Endothelial cell of umbilical vein (primary cell): Measurements from ENCODE around the gene PARK7. TPM values are rescaled to one million over a fixed set of nuclear protein-coding genes. Genes with fewer than 3 reads are reported as not detected.

Experiments
- BruUV-seq: library from RNA; stranded (reverse); fragments of 400-500 nt; replicated peaks from 2 replicates; lab custom pipeline; 2021; lab: Mats Ljungman, UMichigan
- CTCF ChIA-PET: fragments of 300-600, 350-600 bp; sonication (Branson Sonifier 250); formaldehyde crosslinking; loops from one replicate; lab custom pipeline; 2021; ENCODE audit warnings: antibody characterized with exemption, inconsistent platforms; lab: Charles Lee
- POLR2A ChIA-PET: fragments of 300-600, 350-600 bp; sonication (Branson Sonifier 250); formaldehyde crosslinking; loops from one replicate; lab custom pipeline; 2021; ENCODE audit warnings: antibody characterized with exemption, inconsistent platforms; lab: Charles Lee
- DNase-seq: peaks from one replicate; pipeline ENCODE4 v3.0.0-alpha.2; 2011; ENCODE audit warnings: low read depth, low spot score
- FAIRE-seq: peaks from 2 replicates; lab custom pipeline; 2011; peaks lifted over from hg19 to GRCh38; lab: Jason Lieb, UNC
- H2AFZ ChIP-seq: 2 replicates; pipeline ENCODE4 v1.6.0; 2012; ENCODE audit warnings: low read depth, low read length, control low read depth, inconsistent platforms
- H3K27ac ChIP-seq: 2 replicates; pipeline ENCODE4 v1.5.1; 2011; ENCODE audit warnings: low read depth, mild to moderate bottlenecking, control low read depth, low read length, moderate library complexity; ENCODE audit not compliant: insufficient read depth
- H3K27me3 ChIP-seq, 2 experiments: 2 replicates each; pipeline versions ENCODE4 v1.6.0 to v1.6.1; 2011; ENCODE audit warnings: low read length in 2 of 2, mixed read lengths in 1 of 2; ENCODE audit not compliant: control insufficient read depth in 2 of 2, insufficient read depth in 2 of 2
- H3K36me3 ChIP-seq, 2 experiments: 2 replicates in 1 of 2; 3 replicates in 1 of 2; pipeline ENCODE4 v1.5.1; 2011; ENCODE audit warnings: low read length in 2 of 2, mild to moderate bottlenecking in 1 of 2, moderate library complexity in 1 of 2; ENCODE audit not compliant: control insufficient read depth in 2 of 2, insufficient read depth in 2 of 2; ENCODE audit errors: extremely low read depth in 1 of 2
- H3K4me1 ChIP-seq: 3 replicates; pipeline ENCODE4 v1.5.1; 2011; ENCODE audit warnings: mild to moderate bottlenecking, low read length; ENCODE audit not compliant: control insufficient read depth, insufficient read depth; ENCODE audit errors: extremely low read depth
- H3K4me2 ChIP-seq: 2 replicates; pipeline ENCODE4 v1.6.1; 2011; ENCODE audit warnings: low read length, control low read depth, mixed read lengths; ENCODE audit not compliant: insufficient read depth
- H3K4me3 ChIP-seq, 3 experiments: fragments of 200-600 bp in 1 of 3; sonication (generic), shearing (Covaris generic) in 1 of 3; replicated peaks in 1 of 3; 2 replicates each; pipeline ENCODE4 v1.5.1; 2011 to 2016; ENCODE audit warnings: control low read depth in 3 of 3, low read length in 3 of 3, mild to moderate bottlenecking in 2 of 3, inconsistent platforms in 1 of 3, low read depth in 1 of 3, moderate library complexity in 1 of 3; ENCODE audit not compliant: insufficient read depth in 1 of 3
- H3K79me2 ChIP-seq: 2 replicates; pipeline ENCODE4 v1.6.0; 2012; ENCODE audit warnings: low read length, inconsistent platforms; ENCODE audit not compliant: control insufficient read depth, insufficient read depth
- H3K9ac ChIP-seq: replicated peaks from 2 replicates; pipeline ENCODE3; 2011; ENCODE audit warnings: low read length, control low read depth; ENCODE audit not compliant: insufficient read depth; ENCODE audit errors: extremely low read depth
- H3K9me1 ChIP-seq: replicated peaks from 3 replicates; pipeline ENCODE4 v1.6.0; 2011; ENCODE audit warnings: mild to moderate bottlenecking, low read length; ENCODE audit not compliant: control insufficient read depth, insufficient read depth; ENCODE audit errors: extremely low read depth
- H3K9me3 ChIP-seq: replicated peaks from 2 replicates; pipeline ENCODE4 v1.5.1; 2012; ENCODE audit warnings: low read length, inconsistent platforms; ENCODE audit not compliant: control insufficient read depth, insufficient read depth
- H4K20me1 ChIP-seq: replicated peaks from 2 replicates; pipeline ENCODE3; 2011; ENCODE audit warnings: mild to moderate bottlenecking, low read length; ENCODE audit not compliant: control insufficient read depth, insufficient read depth; ENCODE audit errors: extremely low read depth
- CTCF ChIP-seq, 2 donors: IDR thresholded peaks; 1 replicate in 1 of 2; 2 replicates in 1 of 2; pipeline ENCODE4 v1.5.1; 2011; ENCODE audit warnings: low read length in 2 of 2, mild to moderate bottlenecking in 2 of 2, moderate library complexity in 2 of 2, control low read depth in 1 of 2, inconsistent platforms in 1 of 2, low read depth in 1 of 2; ENCODE audit not compliant: insufficient read depth in 1 of 2; ENCODE audit errors: extremely low read depth in 1 of 2
- EZH2 ChIP-seq: IDR thresholded peaks from 2 replicates; pipeline ENCODE4 v1.6.1; 2012; ENCODE audit warnings: borderline replicate concordance, low read depth, mild to moderate bottlenecking, moderate library complexity, low read length, inconsistent platforms; ENCODE audit not compliant: severe bottlenecking
- FOS ChIP-seq: IDR thresholded peaks from 2 replicates; pipeline ENCODE4 v1.6.1; 2011; ENCODE audit warnings: mild to moderate bottlenecking, low read length, moderate library complexity, borderline replicate concordance; ENCODE audit not compliant: insufficient read depth
- GATA2 ChIP-seq: IDR thresholded peaks from 2 replicates; pipeline ENCODE4 v1.7.0; 2011; ENCODE audit warnings: low read depth, mild to moderate bottlenecking, moderate library complexity, mixed read lengths, low read length; ENCODE audit not compliant: insufficient read length, insufficient read depth
- JUN ChIP-seq: IDR thresholded peaks from 2 replicates; pipeline ENCODE4 v1.6.1; 2011; ENCODE audit warnings: borderline replicate concordance, low read depth; ENCODE audit not compliant: insufficient read length, insufficient read depth
- MAX ChIP-seq: IDR thresholded peaks from 2 replicates; pipeline ENCODE4 v1.6.1; 2011; ENCODE audit not compliant: insufficient read depth, insufficient read length
- MYC ChIP-seq: IDR thresholded peaks from one replicate; pipeline ENCODE4 v1.6.1; 2011; ENCODE audit warnings: mild to moderate bottlenecking, low read depth, low read length
- POLR2A ChIP-seq: IDR thresholded peaks from 2 replicates; pipeline ENCODE4 v1.6.1; 2012; ENCODE audit warnings: low read depth, mild to moderate bottlenecking, control low read depth, low read length
- POLR2AphosphoS5 ChIP-seq: IDR thresholded peaks from 2 replicates; pipeline ENCODE4 v1.6.1; 2012; ENCODE audit warnings: low read depth, mild to moderate bottlenecking, control low read depth, low read length, moderate library complexity; ENCODE audit not compliant: insufficient read depth
- dilution Hi-C: fragments of 300-500 bp; cut with MboI; formaldehyde crosslinking; loops from one replicate; pipeline ENCODE4 v1.15.0; 2019; ENCODE audit warnings: low sequenced_read_pairs; ENCODE audit not compliant: extremely low pct_ligation_motif_present
- intact Hi-C: fragments of 100-400 bp; cut with micrococcal nuclease; formaldehyde crosslinking; loops from one replicate; pipeline ENCODE4 v1.10.0; 2022
- polyA plus RNA-seq, 4 experiments: library from polyadenylated mRNA; depleted of rRNA in 3 of 4; stranded (reverse) in 3 of 4; unstranded in 1 of 4; fragments of >200 nt; gene quantifications; 2 replicates each; pipeline versions ENCODE4 v1.2.1 to v1.2.3, GENCODE V29; 2011 to 2012; ENCODE audit warnings: missing spikeins in 1 of 4
- total RNA-seq: library from RNA; stranded (reverse); gene quantifications from 2 replicates; pipeline ENCODE4 v1.2.3, GENCODE V29; 2021

The PARK7 gene
- total and polyA plus RNA-seq, 2 donors (not counting 3 experiments of a cell fraction or from before 2014, with no cell fraction given), result 203 to 294 TPM

DNA sequence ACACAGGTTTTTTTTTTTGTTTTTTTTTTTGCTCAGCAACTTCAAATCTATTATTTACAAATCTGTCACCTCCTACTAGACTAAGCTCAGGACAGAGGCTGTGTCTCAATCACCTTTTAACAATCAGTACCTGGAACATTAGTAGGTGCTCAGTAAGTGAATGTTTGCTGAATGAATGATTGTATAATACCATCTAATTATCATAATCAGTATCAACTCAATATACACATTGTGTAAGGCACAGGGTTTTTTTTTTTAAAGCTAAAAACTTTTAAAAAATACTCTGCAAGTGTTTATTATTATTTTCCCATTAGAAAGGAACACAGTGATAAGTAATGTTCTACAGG is 55.4 kb downstream of the PARK7 start:
- H3K27ac ChIP-seq, result no peak overlapping the region
- H3K9me3 ChIP-seq, result no peaks in the 10 kb centered on the region
- H3K4me2 ChIP-seq, result no peak overlapping the region
- FAIRE-seq (no peak), DNase-seq (no peak)
- no peaks in the 10 kb centered on the region for H3K27me3 ChIP-seq
- peaks cover 15 to 21% of the 10 kb centered on the region in 2 experiments for H3K36me3 ChIP-seq
- ChIA-PET CTCF (interaction anchor here (1.0 to 10.4 kb wide), 14 partner anchors 9 to 335 kb away, joined by 3 to 396 read pairs (median 6); no protein-coding TSS in a partner anchor), POLR2A (interaction anchor here (0.5 kb wide), 1 partner anchor 801 kb away, joined by 4 read pairs; the partner anchor contains the start of gene RERE)
- BruUV-seq, result no TSS peak
- peaks cover 68% of the 10 kb centered on the region for H3K4me1 ChIP-seq
- H3K9ac ChIP-seq, result no peak overlapping the region
- dilution Hi-C loops (loop anchor here (10.0 kb wide), 1 partner anchor 298 kb away; the partner anchor contains the start of gene SLC45A1), intact Hi-C loops (loop anchor here (1.0 to 5.0 kb wide), 2 partner anchors 9 to 220 kb away; partner anchors contain the start of gene ERRFI1)
- H3K79me2 ChIP-seq, result peaks cover 90% of the 10 kb centered on the region
- H3K9me1 ChIP-seq, result no peaks in the 10 kb centered on the region
- no peak overlapping the region for H2AFZ ChIP-seq
- peaks cover 2% of the 10 kb centered on the region for H4K20me1 ChIP-seq
- no peak overlapping the region for H3K4me3 ChIP-seq
- TF ChIP-seq MYC (no peak), POLR2AphosphoS5 (no peak), FOS (no peak), CTCF (IDR thresholded peaks at IDR 0.05; ENCODE audit: extremely low read depth in 1 of 2, insufficient read depth in 1 of 2, low read depth in 1 of 2, low read length in 2 of 2) (no peak), POLR2A (no peak), MAX (no peak), JUN (no peak), GATA2 (no peak), EZH2 (no peak)
